GM19238 (cell line): ENCODE measurements around the gene SIRT5.
A peak's percentile ranks its signal among the peaks of the same experiment; 100 is the strongest.

Experiments
- DNase-seq: peaks from one replicate; pipeline ENCODE4 v3.0.0; 2011; ENCODE audit warnings: low spot score; ENCODE audit not compliant: insufficient read length

Gene SIRT5

DNA sequence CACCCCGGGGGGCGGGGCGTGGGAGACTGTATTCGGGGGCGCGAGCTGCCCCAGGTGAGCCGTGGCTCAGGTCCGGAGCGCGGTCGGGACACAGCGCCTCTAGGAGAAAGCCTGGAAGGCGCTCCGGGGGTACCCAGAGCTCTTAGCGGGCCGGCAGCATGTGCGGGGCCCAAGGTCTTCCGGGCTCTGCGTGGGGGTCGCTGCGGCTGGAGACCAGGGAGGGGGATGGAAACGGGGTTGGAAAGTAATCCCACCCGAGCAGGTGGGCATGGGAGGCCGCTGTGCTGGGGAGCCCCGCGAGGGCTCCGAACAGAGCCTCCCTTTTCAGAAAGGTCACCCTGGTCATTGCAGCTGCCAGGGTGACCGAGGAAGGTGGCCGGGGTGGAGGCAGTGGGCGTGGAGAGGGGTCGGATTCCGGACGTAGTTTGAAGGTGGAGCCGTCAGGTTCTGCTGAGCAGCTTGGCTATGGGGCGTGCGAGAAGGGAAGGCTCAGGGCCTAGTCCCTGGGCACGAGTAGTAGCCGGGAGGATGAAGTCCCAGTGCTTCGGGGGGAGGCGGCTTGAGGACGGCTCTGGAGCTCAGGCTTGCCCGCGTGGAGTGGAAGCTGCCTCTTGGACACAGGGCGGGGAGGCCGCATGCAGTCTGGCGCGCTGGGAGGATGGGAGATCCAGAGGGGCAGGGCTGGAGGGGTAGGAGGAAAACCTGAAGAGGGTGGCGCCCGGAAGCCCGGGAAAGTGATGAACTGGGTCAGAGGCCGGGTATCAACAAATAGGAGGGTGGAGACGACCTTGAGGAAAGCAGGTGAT, at the start of gene SIRT5:
Gene SIRT5 (plus strand): TSS at position 31 of the 806 bp plus-strand sequence. CDS start 9,510 bp downstream, outside the sequence.
- peak; percentile 66 for DNase-seq

DNA sequence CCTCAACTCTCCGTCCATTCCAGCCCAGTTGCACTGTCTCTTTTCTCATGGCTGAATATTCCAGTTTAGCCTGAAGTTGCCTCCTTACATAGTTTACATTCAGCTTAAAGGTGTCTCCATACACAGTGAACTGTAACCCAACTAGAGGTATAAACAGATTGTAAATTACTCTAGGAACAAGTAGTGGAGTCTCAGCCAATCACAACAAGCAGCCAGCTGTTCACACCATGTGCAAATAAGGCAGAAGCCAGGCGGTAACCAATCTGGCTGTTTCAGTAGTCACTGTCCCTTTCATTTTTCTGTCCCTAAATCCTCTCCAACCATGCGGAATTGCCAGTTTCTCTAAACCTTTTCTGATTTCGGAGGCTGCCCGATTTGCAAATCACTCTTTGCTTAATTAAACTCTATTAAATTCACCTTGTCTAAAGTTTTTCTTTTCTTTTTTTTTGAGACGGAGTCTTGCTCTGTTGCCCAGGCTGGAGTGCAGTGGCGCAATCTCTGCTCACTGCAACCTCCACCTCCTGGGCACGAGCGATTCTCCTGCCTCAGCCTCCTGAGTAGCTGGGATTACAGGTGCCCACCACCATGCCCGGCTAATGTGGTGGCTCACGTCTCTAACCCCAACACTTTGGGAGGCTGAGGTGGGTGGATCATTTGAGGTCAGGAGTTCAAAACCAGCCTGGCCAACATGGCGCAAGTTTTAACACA, 49.4 kb upstream of the SIRT5 start:
- DNase-seq, result no peak

DNA sequence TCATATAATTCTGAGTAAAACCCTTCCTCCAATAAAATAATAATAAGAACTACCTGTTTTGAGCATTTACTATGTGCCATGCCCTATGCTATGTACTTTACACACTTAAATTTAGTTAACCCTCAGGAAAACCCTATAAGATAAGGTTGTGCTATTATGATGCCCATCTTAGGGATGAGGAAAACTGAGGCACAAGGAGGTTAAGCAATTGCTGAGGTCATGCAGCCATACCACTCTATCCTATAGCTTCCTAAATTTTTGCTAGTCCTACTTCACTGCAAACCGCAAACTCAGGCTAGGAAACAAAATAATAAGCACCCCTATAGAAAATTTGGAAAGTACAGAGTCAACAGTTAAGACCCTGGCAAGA, 48.1 kb upstream of the SIRT5 start:
- DNase-seq, result no peak

DNA sequence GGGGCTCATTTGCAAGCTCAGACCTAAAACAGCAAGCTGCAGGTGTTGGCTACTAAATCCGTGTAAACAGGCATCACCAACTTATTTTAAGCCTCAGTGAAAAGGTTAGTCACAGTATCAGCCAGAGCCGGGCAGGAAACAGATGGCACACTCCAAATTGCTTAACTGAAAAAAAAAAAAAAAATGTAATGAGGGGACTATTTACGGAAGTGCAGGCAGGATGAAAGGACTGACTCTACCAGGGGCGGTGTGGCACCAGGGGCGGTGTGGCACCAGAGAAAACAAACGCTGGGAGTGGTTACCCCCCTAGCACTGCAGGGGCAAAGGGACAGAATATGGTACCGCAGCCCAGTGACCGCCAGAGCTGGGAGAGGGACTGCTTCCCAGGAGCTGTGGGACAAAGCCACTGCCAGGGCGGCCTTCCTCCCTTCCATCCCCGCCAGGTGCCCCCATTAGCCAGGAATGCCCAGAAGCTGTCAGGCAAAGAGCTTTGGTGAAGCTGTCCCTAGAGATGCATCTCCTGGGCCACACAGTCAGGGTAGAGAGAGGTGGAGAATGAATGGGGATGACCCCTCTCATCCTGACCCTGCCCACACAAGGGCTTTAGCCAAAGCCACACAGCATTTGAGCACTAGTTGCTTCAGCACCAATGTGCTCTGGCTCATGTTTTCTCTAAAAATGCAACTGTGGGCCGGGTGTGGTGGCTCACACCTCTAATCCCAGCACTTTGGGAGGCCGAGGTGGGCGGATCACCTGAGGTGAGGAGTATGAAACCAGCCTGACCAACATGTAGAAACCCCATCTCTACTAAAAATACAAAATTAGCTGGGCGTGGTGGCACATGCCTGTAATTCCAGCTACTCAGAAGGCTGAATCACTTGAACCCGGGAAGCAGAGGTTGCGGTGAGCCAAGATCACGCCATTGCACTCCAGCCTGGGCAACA, 47.4 kb upstream of the SIRT5 start:
- no peak for DNase-seq

DNA sequence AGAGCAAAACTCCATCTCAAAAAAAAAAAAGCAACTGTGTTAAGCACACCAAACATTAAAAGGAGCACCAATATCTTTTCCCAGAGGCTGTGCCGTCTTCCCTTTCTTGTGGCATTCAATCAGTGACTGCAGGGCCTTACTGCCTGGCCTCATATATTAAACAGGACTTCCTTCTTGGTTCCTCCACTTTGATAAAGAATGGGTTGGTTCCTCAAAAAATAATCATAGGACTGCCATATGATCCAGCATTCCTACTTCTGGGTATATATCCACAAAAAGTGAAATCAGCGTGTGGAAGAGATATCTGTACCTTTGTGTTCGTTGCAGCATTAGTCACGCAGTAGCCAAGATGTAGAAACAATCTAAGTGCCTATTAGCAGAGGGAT, 46.7 kb upstream of the SIRT5 start:
- DNase-seq, result no peak

DNA sequence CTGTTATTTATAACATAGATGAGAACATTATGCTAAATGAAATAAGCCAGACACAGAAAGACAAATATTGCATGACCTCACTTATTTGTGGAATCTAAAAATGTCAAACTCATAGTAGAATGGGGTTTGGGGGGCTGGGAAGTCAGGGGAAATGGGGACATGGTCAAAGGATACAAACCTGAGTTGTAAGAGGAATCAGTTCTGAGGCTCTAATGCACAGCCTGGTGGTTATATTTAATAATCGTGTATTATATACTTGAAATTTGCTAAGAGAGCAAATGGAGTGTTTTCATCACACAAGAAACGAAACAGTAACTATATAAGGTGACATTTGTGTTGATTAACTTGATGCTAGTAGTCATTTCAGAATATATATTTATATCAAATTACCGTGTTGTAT, 46.2 kb upstream of the SIRT5 start:
- no peak for DNase-seq

DNA sequence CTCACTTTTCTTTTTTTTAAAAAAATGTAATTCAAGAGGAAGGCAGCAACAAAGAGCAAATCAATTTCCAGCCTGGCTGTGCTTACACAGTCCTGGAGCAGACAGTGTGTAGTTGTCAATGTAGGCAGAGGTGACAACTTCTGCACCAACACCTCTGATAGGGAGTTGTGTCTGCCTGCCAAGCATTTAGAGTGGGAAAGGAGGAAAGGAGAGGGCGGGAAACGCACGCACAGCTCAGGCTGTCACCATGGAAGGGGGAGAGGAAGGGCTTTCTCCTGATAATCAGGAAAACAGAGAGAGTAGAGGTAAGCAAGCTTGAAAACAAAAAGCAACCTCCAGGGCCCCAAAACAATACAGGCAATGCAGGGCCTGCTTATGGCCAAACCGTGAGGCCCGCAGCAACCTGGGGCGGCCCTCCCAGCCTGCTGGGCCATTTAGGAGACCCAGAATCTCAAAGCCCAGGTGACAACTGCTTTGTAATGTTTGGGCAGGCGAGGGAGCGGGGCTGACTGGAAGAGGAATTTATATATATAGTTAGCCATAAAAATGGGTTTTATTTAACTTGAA, 45.5 kb upstream of the SIRT5 start:
- DNase-seq, result no peak

DNA sequence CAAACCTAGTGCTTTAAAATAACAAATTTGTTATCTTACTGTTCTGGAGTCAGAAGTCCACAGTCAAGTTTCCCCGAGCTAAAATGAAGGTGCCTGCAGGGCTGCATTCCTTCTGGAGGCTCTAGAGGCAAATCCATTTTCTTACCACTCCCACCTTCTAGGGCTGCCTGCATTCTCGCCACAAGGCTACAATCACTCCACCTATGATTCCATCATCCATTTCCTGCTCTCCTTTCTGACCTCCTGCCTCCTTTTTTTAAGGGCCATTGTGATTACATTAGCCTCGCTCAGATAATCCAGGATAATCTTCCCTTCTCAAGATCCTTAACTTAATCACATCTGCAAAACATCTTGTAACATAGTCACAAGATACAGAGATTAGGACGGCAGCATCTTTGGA, 42.4 kb upstream of the SIRT5 start:
- DNase-seq, result no peak

DNA sequence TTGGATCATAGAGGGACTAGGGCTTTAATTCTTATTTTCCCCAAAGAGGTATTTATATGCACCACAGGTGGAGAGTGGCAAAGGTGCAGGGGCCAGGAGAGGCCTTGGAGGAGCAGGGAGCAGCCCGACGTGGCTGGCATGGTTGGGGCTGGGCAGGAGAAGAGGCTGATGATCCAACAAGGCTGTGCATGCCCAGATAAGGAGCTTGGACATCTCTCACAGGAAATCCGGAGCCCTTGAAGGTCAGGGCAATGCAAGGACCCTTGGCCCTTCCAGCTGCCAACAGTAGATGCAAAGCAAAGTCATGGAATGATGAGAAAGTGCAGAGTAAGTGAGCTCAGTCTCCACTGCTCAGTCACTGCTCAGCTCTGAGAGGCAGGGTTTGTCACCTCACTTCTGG, 39.9 kb upstream of the SIRT5 start:
- DNase-seq, result no peak

DNA sequence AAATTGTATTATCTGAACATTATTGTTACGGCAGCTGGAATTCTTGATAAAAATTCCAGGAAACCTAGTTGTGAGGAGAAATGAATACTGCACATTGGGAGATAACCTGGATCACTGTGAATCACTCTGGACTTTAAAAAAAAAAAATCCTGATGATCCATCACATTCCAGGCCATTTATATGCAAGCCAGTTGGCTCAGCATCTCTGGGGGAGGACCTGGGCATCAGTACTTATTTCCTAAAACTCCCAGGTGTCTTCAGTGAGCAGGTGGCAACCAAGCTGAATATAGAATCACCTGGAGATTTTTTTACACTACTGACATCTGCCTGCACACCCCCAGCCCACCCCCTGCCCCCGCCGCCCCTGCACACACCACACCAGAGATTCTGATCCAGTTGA, 39.1 kb upstream of the SIRT5 start:
- DNase-seq, result no peak

DNA sequence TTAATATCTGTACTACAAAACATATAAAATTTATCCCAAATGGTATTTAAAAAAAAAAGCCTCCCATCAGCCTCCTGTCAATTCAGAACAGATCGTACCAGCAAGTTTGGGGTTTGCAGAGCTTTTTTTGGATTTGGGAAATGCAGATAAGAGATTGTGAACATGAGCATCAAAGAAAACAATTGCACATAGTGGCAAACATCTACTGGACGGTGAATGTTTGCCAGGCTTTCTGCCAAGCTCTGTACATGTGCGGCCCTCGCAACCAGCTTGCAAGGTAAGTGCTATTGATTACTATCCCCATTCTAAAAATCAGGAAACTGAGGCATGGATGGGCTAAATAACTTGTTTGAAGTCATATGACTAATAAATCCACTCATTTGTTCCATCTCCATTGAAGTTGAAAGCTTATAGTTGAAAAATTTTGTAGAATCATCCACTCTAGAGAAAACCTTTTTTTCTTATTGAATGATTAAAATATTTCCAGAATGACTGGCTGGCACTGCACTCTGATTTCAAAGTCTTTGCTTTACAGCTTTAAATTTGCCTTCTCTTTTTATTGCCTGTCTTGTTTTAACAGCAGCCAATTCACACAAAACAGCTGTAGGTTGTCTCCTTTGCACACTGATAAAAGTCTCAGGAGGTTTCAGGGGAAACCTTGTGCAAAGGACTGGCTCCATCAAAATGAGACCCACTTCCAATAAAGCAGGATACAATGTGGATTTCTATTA, 37.4 kb upstream of the SIRT5 start:
- no peak for DNase-seq

DNA sequence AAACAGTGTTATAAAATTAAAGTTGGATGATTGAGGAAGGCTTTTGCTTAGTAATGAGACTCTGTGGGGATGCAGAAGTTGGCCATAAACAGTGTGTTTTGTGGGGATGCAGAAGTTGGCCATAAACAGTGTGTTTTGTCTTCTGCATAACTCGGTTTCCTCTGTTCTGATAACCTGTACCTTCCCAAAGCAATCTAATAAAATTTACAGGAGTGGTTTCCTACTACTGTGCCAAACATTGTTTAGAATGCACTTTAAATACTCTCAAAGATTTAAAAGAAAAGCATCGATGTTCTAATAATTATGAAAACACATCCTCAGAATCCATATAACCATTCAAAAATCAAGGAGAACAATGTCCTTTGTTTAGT, 36.9 kb upstream of the SIRT5 start:
- DNase-seq, result no peak

DNA sequence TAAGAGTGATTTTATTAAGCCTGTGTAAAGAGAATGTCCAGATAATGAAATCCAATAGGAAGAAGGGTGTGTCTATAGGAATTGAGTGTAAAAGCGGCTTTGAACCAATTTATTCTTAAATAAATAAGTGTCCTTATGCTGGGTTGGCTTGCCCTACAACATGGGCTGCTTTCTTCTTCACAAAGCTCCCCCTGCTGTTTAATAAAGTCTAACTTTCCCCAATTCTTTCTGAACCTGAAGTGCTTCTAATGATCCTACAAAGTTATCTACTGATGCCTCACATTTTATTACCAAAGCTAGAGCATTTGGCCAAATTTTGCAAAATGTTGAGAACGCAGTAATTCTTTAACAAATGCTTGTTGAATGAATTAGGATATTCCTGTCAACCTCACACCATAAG, 36.3 kb upstream of the SIRT5 start:
- DNase-seq, result peak; percentile 16

DNA sequence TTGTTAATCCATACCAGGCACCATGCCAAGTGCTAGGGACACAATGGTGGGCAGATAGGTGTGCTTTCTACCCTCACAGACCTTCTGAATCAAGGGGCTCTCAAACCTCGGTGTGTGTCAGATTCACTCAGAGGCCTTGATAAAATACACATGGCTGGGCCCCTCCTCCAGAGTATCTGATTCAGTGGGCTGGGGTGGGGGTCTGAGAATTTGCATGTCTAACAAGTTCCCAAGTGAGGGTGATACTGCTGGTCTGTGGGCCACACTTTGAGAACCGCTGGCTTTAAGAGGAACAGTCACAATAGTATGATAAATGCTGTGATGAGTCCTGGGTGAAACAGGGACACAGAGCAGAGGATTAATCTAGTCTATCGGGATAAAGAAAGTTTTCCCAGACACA, 35.8 kb upstream of the SIRT5 start:
- no peak for DNase-seq

DNA sequence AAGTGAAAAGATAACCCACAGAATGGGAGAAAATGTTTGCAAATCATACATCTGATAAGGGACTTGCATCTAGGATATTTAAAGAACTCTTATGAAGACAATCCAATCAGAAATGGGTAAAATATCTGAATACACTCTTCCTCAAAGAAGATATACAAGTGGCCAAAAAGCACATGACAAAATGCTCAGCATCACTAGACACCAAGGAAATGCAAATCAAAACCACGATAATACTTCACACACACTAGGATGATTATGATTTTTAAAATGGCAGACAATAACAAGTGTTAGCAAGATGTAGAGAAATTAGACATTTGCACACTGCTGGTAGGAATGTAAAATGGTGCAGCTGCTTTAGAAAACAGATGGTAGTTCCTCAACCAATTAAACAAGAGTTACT, 34.8 kb upstream of the SIRT5 start:
- no peak for DNase-seq

DNA sequence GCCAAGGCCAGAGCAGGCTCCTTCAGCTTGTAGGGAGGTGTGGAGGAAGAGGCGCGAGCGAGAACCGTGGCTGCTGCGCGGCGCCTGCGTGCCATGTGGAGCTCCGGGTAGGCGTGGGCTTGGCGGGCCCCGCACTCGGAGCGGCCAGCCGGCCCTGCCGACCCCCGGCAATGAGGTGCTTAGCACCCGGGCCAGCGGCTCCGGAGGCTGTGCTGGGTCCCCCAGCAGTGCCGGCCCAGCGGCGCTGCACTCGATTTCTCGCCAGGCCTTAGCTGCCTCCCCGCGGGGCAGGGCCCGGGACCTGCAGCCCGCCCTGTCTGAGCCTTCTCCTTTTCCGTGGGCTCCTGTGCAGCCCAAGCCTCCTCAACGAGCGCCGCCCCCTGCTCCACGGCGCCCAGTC, 32.9 kb upstream of the SIRT5 start:
- DNase-seq, result no peak

DNA sequence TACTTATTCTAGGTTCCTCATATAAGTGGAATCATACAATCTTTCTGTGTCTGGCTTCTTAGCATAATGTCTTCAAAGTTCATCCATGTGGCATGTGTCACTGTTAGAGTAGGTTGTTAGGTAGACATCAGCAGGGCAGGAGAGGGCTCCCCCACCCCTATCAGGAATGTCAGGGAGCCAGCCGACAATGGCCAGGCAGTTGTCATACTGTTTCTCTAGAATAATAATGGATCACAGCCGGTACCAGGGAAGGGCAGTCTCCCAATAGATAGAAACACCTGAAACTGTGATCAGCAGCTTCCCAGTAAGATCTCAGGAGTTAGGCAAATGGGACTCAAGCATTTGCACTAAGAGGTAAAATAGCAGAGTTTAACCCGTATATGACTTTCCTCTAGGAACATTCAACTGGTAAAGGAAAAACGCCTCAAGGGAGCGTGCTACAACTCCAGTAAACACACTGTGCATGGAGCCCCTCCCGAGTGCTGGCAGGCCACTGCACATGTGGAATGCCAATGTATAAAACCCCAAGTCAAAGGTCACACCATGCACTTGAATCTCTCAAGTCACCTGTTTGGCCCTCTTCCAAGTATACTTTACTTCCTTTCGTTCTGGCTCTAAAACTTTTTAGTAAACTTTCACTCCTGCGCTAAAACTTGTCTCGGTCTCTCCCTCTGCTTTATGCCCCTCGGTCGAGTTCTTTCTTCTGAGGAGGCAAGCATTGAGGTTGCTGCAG, 29.8 kb upstream of the SIRT5 start:
- DNase-seq, result no peak

DNA sequence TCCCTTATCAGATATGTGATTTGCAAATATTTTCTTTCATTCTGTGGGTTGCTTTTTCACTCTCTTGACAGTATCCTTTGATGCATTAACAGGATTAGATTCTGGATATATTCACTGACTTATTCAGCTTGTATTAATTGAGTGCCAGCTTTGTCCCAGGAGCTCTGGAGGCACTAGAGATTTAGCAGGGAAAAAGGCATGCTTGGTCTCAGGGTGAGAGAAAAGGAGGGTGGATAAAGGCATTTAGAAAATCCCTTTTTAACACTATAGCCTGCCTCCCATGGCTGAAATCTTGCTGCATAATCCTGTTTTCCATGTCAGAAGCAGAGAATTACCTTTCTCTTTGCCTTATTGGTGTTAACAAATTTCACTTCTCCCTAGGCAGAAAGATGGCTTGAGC, 28.5 kb upstream of the SIRT5 start:
- DNase-seq, result no peak

DNA sequence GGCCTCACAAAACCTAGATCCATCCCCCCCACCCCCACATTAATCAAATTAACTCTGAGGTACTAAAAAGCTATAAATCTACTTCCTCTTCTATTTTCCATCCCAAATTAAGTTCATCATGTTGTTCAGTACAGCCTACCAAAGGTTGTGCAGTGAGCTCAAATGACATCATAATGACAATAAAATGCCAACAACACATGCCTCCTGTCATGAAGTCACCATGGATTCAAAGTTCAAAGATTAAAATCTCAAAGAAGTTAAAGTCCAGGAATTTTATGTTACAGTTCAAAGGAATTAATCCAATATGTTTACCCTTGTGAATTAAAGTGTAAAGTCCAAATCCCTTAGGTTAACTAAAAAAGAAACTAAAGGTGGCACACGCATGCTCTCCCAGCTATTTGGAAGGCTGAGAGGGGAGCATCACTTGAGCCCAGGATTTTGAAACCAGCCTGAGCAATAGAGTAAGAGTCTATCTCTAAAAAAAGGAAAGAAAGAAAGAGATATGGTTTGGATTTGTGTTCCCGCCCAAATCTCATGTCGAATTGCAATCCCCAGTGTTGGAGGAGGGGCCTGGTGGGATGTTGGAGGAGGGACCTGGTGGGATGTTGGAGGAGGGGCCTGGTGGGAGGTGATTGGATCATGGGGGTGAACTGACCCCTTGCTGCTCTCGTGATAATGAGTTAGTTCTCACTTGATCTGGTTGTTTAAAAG, 25.7 kb upstream of the SIRT5 start:
- no peak for DNase-seq

DNA sequence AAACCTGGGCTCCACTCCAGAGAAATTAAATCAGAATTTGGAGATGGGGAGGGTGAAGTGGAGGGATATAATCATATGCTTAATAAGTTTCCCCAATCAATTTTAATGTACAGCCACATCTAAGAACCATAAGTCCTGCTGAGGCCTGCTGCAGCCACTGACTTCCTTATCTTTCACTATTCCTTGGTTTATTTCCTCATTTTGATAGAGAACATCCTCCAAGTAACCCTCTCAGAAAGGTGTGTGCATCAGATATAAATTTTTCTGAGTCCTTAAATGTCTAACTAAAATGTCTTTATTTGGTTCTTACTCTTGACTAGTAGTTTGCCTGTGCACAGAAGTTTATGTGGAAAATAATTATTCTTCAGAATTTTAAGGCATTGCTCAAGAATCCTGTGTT, 23.7 kb upstream of the SIRT5 start:
- no peak for DNase-seq
